Left lobe of liver (tissue), 2 donors: Measurements from ENCODE around the gene MYRIP. TPM values are rescaled to one million over a fixed set of nuclear protein-coding genes. Genes with fewer than 3 reads are reported as not detected.

Experiments used
- ATAC-seq: fragments of 200-7000 bp; cut with Tn5 transposase; one replicate; pipeline ENCODE4 v1.9.1; 2020; ENCODE audit warnings: mild to moderate bottlenecking, moderate library complexity
- DNase-seq: peaks from one replicate; pipeline ENCODE4 v3.0.0-alpha.2; 2020; ENCODE audit warnings: low spot score
- total RNA-seq: library from RNA; stranded (reverse); gene quantifications from one replicate; pipeline ENCODE4 v1.2.1, GENCODE V29; 2021
- donor health status: DM: no; HTN: no; CAD: no; lungs with moderate emphysema.
- donor health status: DM: no; HTN: yes; CAD: no.

Gene MYRIP
- total RNA-seq, 1 donor from 2014 or later, result 12.7 TPM

GRCh38 chr3:39961230-39961629, 151.8 kb downstream of the MYRIP start:
- ATAC-seq, result peak; percentile 14
- DNase-seq, result no peak

GRCh38 chr3:39962581-39962980, 153.2 kb downstream of the MYRIP start:
- DNase-seq (no peak), ATAC-seq (peak; percentile 47)

- no peak for ATAC-seq
- no peak for DNase-seq
Observed at GRCh38 chr3:39965461-39965860, 156.1 kb downstream of the MYRIP start.

GRCh38 chr3:39965997-39966396, 156.6 kb downstream of the MYRIP start:
- DNase-seq (no peak), ATAC-seq (no peak)

GRCh38 chr3:39970982-39971381, 161.6 kb downstream of the MYRIP start:
- DNase-seq, result no peak
- no peak for ATAC-seq

- DNase-seq (no peak), ATAC-seq (no peak)
Observed at GRCh38 chr3:39971559-39972031, 162.2 kb downstream of the MYRIP start.

GRCh38 chr3:39972508-39972907, 163.1 kb downstream of the MYRIP start:
- ATAC-seq (no peak), DNase-seq (no peak)

- DNase-seq (no peak), ATAC-seq (no peak)
Observed at GRCh38 chr3:39977058-39977794, 167.8 kb downstream of the MYRIP start.

GRCh38 chr3:39978308-39978707, 168.9 kb downstream of the MYRIP start:
- peak; percentile 41 for ATAC-seq
- DNase-seq, result no peak

- DNase-seq (no peak), ATAC-seq (no peak)
Observed at GRCh38 chr3:39980058-39980457, 170.6 kb downstream of the MYRIP start.

GRCh38 chr3:39980781-39981180, 171.4 kb downstream of the MYRIP start:
- DNase-seq (no peak), ATAC-seq (no peak)

GRCh38 chr3:39981547-39982184, 172.3 kb downstream of the MYRIP start:
- ATAC-seq (no peak), DNase-seq (no peak)

- no peak for ATAC-seq
- no peak for DNase-seq
Observed at GRCh38 chr3:39982665-39983357, 173.4 kb downstream of the MYRIP start.

GRCh38 chr3:39989746-39990145, 180.3 kb downstream of the MYRIP start:
- DNase-seq, result no peak
- ATAC-seq, result no peak

- ATAC-seq (peak; percentile 92), DNase-seq (no peak)
Observed at GRCh38 chr3:39990532-39990931, 181.1 kb downstream of the MYRIP start.

GRCh38 chr3:40008796-40009195, 199.4 kb downstream of the MYRIP start:
- DNase-seq, result no peak
- no peak for ATAC-seq

GRCh38 chr3:40009991-40010390, 200.6 kb downstream of the MYRIP start:
- DNase-seq (no peak), ATAC-seq (no peak)

- DNase-seq, result no peak
Observed at GRCh38 chr3:40012381-40012780, 203.0 kb downstream of the MYRIP start.

GRCh38 chr3:40016391-40016790, 207.0 kb downstream of the MYRIP start:
- ATAC-seq, result no peak
- DNase-seq, result no peak

More at GRCh38 chr3:40012381-40012780, 203.0 kb downstream of the MYRIP start:
- ATAC-seq, result no peak

GRCh38 chr3:40018369-40018768, 209.0 kb downstream of the MYRIP start:
- DNase-seq (no peak), ATAC-seq (no peak)

GRCh38 chr3:40019376-40019775, 210.0 kb downstream of the MYRIP start:
- DNase-seq (no peak), ATAC-seq (no peak)

GRCh38 chr3:40020689-40021088, 211.3 kb downstream of the MYRIP start:
- DNase-seq, result no peak
- ATAC-seq, result no peak
